ENCODE measurements around the gene PRR36. TPM values are rescaled to one million over a fixed set of nuclear protein-coding genes. Genes with fewer than 3 reads are reported as not detected.
A peak's percentile ranks its signal among the peaks of the same experiment; 100 is the strongest.

PRR36 gene
- total RNA-seq, 1 experiment from 2014 or later, result 0.14 TPM

GRCh38 chr19:7830823-7831222, 43.4 kb downstream of the PRR36 start:
- no peak for DNase-seq
- H3K4me3 ChIP-seq (ENCODE audit: insufficient read depth, low read depth, low read length), result no peak overlapping the region
- H3K36me3 ChIP-seq (replicated peaks; ENCODE audit: control insufficient read depth, insufficient read depth, low read length), result no peaks in the 10 kb centered on the region
- peaks cover 21% of the 10 kb centered on the region for H3K27me3 ChIP-seq (ENCODE audit: control insufficient read depth, insufficient read depth, low read length)

- DNase-seq, result no peak
- Histone ChIP-seq H3K4me3 (ENCODE audit: insufficient read depth, low read depth, low read length) (peak overlapping the region; percentile 46), H3K27me3 (ENCODE audit: control insufficient read depth, insufficient read depth, low read length) (peaks cover 21% of the 10 kb centered on the region), H3K36me3 (replicated peaks; ENCODE audit: control insufficient read depth, insufficient read depth, low read length) (no peaks in the 10 kb centered on the region)
Measured at GRCh38 chr19:7830272-7830771, 43.9 kb downstream of the PRR36 start.

DNA sequence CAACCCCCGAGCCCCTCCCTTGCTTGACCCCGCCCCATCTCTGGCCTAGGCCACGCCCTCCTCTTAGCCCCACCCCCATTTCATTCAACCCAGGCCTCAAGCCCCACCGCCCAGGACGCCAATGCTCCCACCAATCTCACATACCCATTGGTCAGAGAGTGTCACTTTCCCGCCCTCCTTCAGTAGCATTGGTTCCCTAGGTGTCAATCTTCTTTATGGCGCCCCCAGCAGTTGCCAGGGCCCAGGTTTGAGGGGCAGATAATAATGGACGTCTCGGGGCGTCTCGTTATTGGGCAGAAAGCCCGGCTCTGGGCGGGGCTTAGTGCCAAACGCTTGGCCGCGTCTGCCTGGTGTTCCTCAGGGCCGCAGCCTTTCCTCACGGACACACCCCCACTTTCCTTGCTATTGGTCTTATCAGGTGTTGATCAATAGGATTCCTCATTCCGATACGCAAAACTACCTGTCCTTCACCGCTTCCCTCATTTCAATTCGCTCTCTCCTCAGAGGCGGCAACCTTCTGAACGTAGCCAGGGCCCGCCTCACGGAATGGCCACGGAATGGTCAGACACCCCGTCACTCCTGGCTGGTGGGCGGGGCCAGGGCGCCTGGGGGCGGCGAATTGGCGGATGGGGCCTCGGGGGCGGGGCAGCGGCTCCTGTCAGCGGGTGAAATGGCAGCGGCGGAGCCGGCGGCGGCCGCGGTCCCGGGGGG, 44.5 kb downstream of the PRR36 start, which contains the start of gene EVI5L:
TSS of gene EVI5L (plus strand) at position 658 of the 711 bp plus-strand sequence. CDS start 16,325 bp downstream, outside the sequence.
- peak; percentile 100 for DNase-seq
- Histone ChIP-seq H3K27me3 (ENCODE audit: control insufficient read depth, insufficient read depth, low read length) (peaks cover 21% of the 10 kb centered on the region), H3K4me3 (ENCODE audit: insufficient read depth, low read depth, low read length) (peak within 1 kb of the TSS; percentile 46), H3K36me3 (replicated peaks; ENCODE audit: control insufficient read depth, insufficient read depth, low read length) (no peaks in the 10 kb centered on the region)

GRCh38 chr19:7829166-7829520, 45.0 kb downstream of the PRR36 start:
- H3K27me3 ChIP-seq (ENCODE audit: control insufficient read depth, insufficient read depth, low read length), result peaks cover 21% of the 10 kb centered on the region
- no peaks in the 10 kb centered on the region for H3K36me3 ChIP-seq (replicated peaks; ENCODE audit: control insufficient read depth, insufficient read depth, low read length)
- peak overlapping the region; percentile 44 for H3K4me3 ChIP-seq (ENCODE audit: insufficient read depth, low read depth, low read length)
- DNase-seq, result no peak

DNA sequence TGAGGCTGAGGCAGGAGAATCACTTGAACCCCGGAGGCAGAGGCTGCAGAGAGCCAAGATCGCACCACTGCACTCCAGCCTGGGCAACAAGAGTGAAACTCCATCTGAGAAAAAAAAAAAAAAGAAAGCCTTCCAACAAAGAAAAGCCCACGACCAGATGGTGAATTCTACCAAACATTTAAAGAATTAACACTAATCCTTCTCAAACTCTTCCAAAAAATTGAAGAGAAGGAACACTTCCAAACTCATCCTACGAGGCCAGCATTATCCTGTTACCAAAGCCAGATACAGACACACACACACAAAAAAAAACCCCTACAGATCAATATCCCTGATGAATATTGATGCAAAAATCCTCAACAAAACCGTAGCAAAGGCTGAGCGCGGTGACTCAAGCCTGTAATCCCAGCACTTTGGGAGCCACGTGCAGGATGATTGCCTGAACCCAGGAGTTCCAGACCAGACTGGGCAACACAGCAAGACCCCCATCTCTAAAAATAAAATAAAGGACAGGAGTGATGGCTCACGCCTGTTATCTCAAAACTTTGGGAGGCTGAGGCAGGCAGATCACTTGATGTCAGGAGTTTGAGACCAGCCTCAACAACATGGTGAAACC, 50.4 kb downstream of the PRR36 start:
- Histone ChIP-seq H3K27me3 (ENCODE audit: control insufficient read depth, insufficient read depth, low read length) (peaks cover 12% of the 10 kb centered on the region; the same call in 1 of the 2 replicates), H3K4me3 (ENCODE audit: insufficient read depth, low read depth, low read length) (no peak overlapping the region), H3K36me3 (replicated peaks; ENCODE audit: control insufficient read depth, insufficient read depth, low read length) (no peaks in the 10 kb centered on the region)
- DNase-seq, result no peak

GRCh38 chr19:7822910-7823515, 51.2 kb downstream of the PRR36 start:
- Histone ChIP-seq H3K27me3 (ENCODE audit: control insufficient read depth, insufficient read depth, low read length) (peaks cover 6% of the 10 kb centered on the region; the same call in 1 of the 2 replicates), H3K36me3 (replicated peaks; ENCODE audit: control insufficient read depth, insufficient read depth, low read length) (no peaks in the 10 kb centered on the region)
- no peak for DNase-seq

DNA sequence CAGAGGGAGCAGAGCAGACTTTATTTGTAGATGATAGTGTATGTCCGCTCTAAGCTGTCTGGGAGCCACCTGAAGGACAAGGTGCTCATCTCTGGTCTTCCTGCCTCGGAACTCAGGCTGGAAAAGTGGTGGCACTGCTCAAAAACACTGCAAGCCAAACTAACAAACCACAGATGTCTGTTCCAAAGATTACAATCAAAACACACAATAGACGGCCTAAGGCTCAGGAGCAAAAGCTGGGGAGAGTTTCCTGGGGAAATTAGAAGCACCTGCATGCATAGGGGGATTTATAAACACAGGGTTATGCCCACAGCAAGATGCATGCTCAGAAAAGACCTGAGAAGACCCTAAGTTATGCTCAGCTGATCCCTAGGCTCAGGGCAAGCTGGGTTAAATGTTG, 53.6 kb downstream of the PRR36 start:
- Histone ChIP-seq H3K4me3 (ENCODE audit: insufficient read depth, low read depth, low read length) (no peak overlapping the region), H3K27me3 (ENCODE audit: control insufficient read depth, insufficient read depth, low read length) (peaks cover 2% of the 10 kb centered on the region; the same call in 1 of the 2 replicates), H3K36me3 (replicated peaks; ENCODE audit: control insufficient read depth, insufficient read depth, low read length) (no peaks in the 10 kb centered on the region)
- no peak for DNase-seq

More at GRCh38 chr19:7822910-7823515, 51.2 kb downstream of the PRR36 start:
- H3K4me3 ChIP-seq (ENCODE audit: insufficient read depth, low read depth, low read length), result no peak overlapping the region

DNA sequence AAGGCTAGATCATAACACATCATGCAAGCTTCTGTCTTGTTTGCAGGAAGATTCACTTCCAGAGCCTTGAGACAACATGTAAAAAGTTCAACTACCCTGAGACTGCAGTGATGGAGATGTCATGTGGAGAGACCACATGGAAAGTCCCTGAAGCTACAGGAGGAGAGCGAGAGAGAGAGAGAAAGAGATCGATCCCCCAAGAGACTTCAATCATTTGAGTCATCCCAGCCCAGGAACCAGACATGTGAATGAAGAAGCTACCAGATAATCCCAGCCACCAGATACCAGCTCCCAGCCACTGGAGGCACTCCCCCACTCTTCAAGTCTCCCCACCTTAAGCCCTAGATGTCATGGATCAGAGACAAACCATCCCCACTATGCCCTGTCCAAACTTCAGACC, 54.9 kb downstream of the PRR36 start:
- H3K27me3 ChIP-seq (ENCODE audit: control insufficient read depth, insufficient read depth, low read length), result peaks cover 3% of the 10 kb centered on the region; the same call in 1 of the 2 replicates
- no peak for DNase-seq
- H3K4me3 ChIP-seq (ENCODE audit: insufficient read depth, low read depth, low read length), result no peak overlapping the region
- H3K36me3 ChIP-seq (replicated peaks; ENCODE audit: control insufficient read depth, insufficient read depth, low read length), result no peaks in the 10 kb centered on the region

- peaks cover 3% of the 10 kb centered on the region; the same call in 1 of the 2 replicates for H3K27me3 ChIP-seq (ENCODE audit: control insufficient read depth, insufficient read depth, low read length)
- H3K4me3 ChIP-seq (ENCODE audit: insufficient read depth, low read depth, low read length), result no peak overlapping the region
- DNase-seq, result no peak
- H3K36me3 ChIP-seq (replicated peaks; ENCODE audit: control insufficient read depth, insufficient read depth, low read length), result no peaks in the 10 kb centered on the region
Measured at GRCh38 chr19:7818806-7819205, 55.4 kb downstream of the PRR36 start.

Other genes with a start within 250 kb of the PRR36 start
- 79.6 and 81.1 TPM in 2 replicates for gene XAB2, start 244.8 kb downstream of the PRR36 start, total RNA-seq (2014; rRNA removed; shearing (Covaris generic))
- gene PET100, start 244.6 kb downstream of the PRR36 start, total RNA-seq (2014; rRNA removed; shearing (Covaris generic)), result 24.0 and 27.7 TPM in 2 replicates
- not detected in 2 replicates for gene PCP2, start 240.7 kb downstream of the PRR36 start, total RNA-seq (2014; rRNA removed; shearing (Covaris generic))
- gene STXBP2, start 237.3 kb downstream of the PRR36 start, total RNA-seq (2014; rRNA removed; shearing (Covaris generic)), result 17.3 and 25.9 TPM in 2 replicates
- not detected in 2 replicates for gene RETN, start 205.3 kb downstream of the PRR36 start, total RNA-seq (2014; rRNA removed; shearing (Covaris generic))
- not detected in 2 replicates for gene MCEMP1, start 197.3 kb downstream of the PRR36 start, total RNA-seq (2014; rRNA removed; shearing (Covaris generic))
- gene TRAPPC5, start 193.6 kb downstream of the PRR36 start, total RNA-seq (2014; rRNA removed; shearing (Covaris generic)), result 92.2 and 137 TPM in 2 replicates
- not detected in 2 replicates for gene FCER2, start 172.3 kb downstream of the PRR36 start, total RNA-seq (2014; rRNA removed; shearing (Covaris generic))
- not detected in 2 replicates for gene CLEC4G, start 142.3 kb downstream of the PRR36 start, total RNA-seq (2014; rRNA removed; shearing (Covaris generic))
- not detected in 2 replicates for gene CD209, start 126.9 kb downstream of the PRR36 start, total RNA-seq (2014; rRNA removed; shearing (Covaris generic))
- not detected in 2 replicates for gene CLEC4M, start 111.1 kb downstream of the PRR36 start, total RNA-seq (2014; rRNA removed; shearing (Covaris generic))
- gene EVI5L, start 44.2 kb downstream of the PRR36 start, total RNA-seq (2014; rRNA removed; shearing (Covaris generic)), result 3.5 and 5.0 TPM in 2 replicates
- 1.6 and 4.0 TPM in 2 replicates for gene LRRC8E, start 14.1 kb upstream of the PRR36 start, total RNA-seq (2014; rRNA removed; shearing (Covaris generic))
- 21.1 and 24.3 TPM in 2 replicates for gene MAP2K7, start 29.5 kb upstream of the PRR36 start, total RNA-seq (2014; rRNA removed; shearing (Covaris generic))
- 1.7 TPM in 1 of 2 replicates, not detected in the other for gene TGFBR3L, start 40.4 kb upstream of the PRR36 start, total RNA-seq (2014; rRNA removed; shearing (Covaris generic))
- gene SNAPC2, start 45.9 kb upstream of the PRR36 start, total RNA-seq (2014; rRNA removed; shearing (Covaris generic)), result 25.5 and 25.9 TPM in 2 replicates
- 5.0 and 10.7 TPM in 2 replicates for gene CTXN1, start 51.7 kb upstream of the PRR36 start, total RNA-seq (2014; rRNA removed; shearing (Covaris generic))
- 110 and 131 TPM in 2 replicates for gene TIMM44, start 69.3 kb upstream of the PRR36 start, total RNA-seq (2014; rRNA removed; shearing (Covaris generic))
- gene ELAVL1, start 131.3 kb upstream of the PRR36 start, total RNA-seq (2014; rRNA removed; shearing (Covaris generic)), result 85.4 and 86.8 TPM in 2 replicates
- gene CCL25, start 178.4 kb upstream of the PRR36 start, total RNA-seq (2014; rRNA removed; shearing (Covaris generic)), result 1.9 TPM in 1 of 2 replicates, not detected in the other

Measured in H7 (cell line).